BLaER1 (cell line): Measurements from ENCODE around the gene PLEKHH1.
A peak's percentile ranks its signal among the peaks of the same experiment; 100 is the strongest.

Experiments
- H3K27ac ChIP-seq: shearing (Covaris generic); formaldehyde crosslinking; 2 replicates; pipeline ENCODE4 v1.8.1; 2022
- H3K27me3 ChIP-seq: shearing (Covaris generic); formaldehyde crosslinking; 2 replicates; pipeline ENCODE4 v1.8.1; 2022
- H3K36me3 ChIP-seq: shearing (Covaris generic); formaldehyde crosslinking; 2 replicates; pipeline ENCODE4 v1.8.1; 2022
- H3K4me1 ChIP-seq: shearing (Covaris generic); formaldehyde crosslinking; 2 replicates; pipeline ENCODE4 v1.8.1; 2022
- H3K4me2 ChIP-seq: shearing (Covaris generic); formaldehyde crosslinking; 2 replicates; pipeline ENCODE4 v1.8.1; 2022
- H3K4me3 ChIP-seq: shearing (Covaris generic); formaldehyde crosslinking; 2 replicates; pipeline ENCODE4 v1.8.1; 2022
- H3K9ac ChIP-seq: shearing (Covaris generic); formaldehyde crosslinking; 2 replicates; pipeline ENCODE4 v1.8.1; 2022
- H3K9me3 ChIP-seq: shearing (Covaris generic); formaldehyde crosslinking; 2 replicates; pipeline ENCODE4 v1.8.1; 2022
- H4K20me1 ChIP-seq: shearing (Covaris generic); formaldehyde crosslinking; 2 replicates; pipeline ENCODE4 v1.8.1; 2022
- Cebpa-rat ChIP-seq: shearing (Covaris generic); IDR thresholded peaks from 2 replicates; pipeline ENCODE4 v1.8.1; 2022

The PLEKHH1 gene

GRCh38 chr14:67532998-67533753 lies at the start of gene PLEKHH1:
PLEKHH1 (plus strand) TSS chr14:67533290; CDS start chr14:67541868, 8,578 bp downstream.
- peak within 1 kb of the TSS; percentile 67 for H3K9ac ChIP-seq
- H3K4me2 ChIP-seq = peak within 1 kb of the TSS; percentile 97
- H3K27ac ChIP-seq = 0 out of 2 replicates have a peak within 1 kb of the TSS, but pooled peaks have one; percentile 8

GRCh38 chr14:67483579-67484285 lies 49.4 kb upstream of the PLEKHH1 start:
- H3K4me2 ChIP-seq = peak overlapping the region; percentile 57
- peak overlapping the region; percentile 46 for H3K9ac ChIP-seq

More at GRCh38 chr14:67532998-67533753, at the start of gene PLEKHH1:
- Histone ChIP-seq H3K27me3 (peaks cover 30% of the 10 kb centered on the region), H3K9me3 (no peaks in the 10 kb centered on the region), H3K36me3 (no peaks in the 10 kb centered on the region), H4K20me1 (no peaks in the 10 kb centered on the region), H3K4me3 (peak within 1 kb of the TSS; percentile 72), H3K4me1 (no peaks in the 10 kb centered on the region)
- no peak for TF ChIP-seq Cebpa-rat

GRCh38 chr14:67485501-67486095 lies 47.5 kb upstream of the PLEKHH1 start:
- H3K27me3 ChIP-seq = no peaks in the 10 kb centered on the region
- no peaks in the 10 kb centered on the region for H4K20me1 ChIP-seq
- TF ChIP-seq Cebpa-rat = no peak
- no peaks in the 10 kb centered on the region for H3K36me3 ChIP-seq
- peaks cover 5% of the 10 kb centered on the region; the same call in 1 of the 2 replicates for H3K9me3 ChIP-seq
- H3K4me2 ChIP-seq = peak overlapping the region; percentile 63
- H3K4me1 ChIP-seq = peaks cover 78% of the 10 kb centered on the region
- H3K27ac ChIP-seq = peak overlapping the region; percentile 37; the same call in 1 of the 2 replicates
- H3K9ac ChIP-seq = peak overlapping the region; percentile 15; the same call in 1 of the 2 replicates
- H3K4me3 ChIP-seq = no peak overlapping the region

More at GRCh38 chr14:67483579-67484285, 49.4 kb upstream of the PLEKHH1 start:
- Histone ChIP-seq H3K4me1 (peaks cover 69% of the 10 kb centered on the region), H3K27ac (peak overlapping the region; percentile 18; the same call in 1 of the 2 replicates), H3K4me3 (no peak overlapping the region), H3K27me3 (no peaks in the 10 kb centered on the region), H4K20me1 (no peaks in the 10 kb centered on the region), H3K9me3 (peaks cover 5% of the 10 kb centered on the region; the same call in 1 of the 2 replicates), H3K36me3 (no peaks in the 10 kb centered on the region)
- TF ChIP-seq Cebpa-rat = no peak

GRCh38 chr14:67486890-67487289 lies 46.2 kb upstream of the PLEKHH1 start:
- Histone ChIP-seq H3K27me3 (no peaks in the 10 kb centered on the region), H4K20me1 (no peaks in the 10 kb centered on the region), H3K27ac (no peak overlapping the region; the same call in 1 of the 2 replicates), H3K4me1 (peaks cover 75% of the 10 kb centered on the region), H3K9ac (no peak overlapping the region), H3K4me3 (no peak overlapping the region), H3K4me2 (peak overlapping the region; percentile 88), H3K9me3 (peaks cover 8% of the 10 kb centered on the region; the same call in 1 of the 2 replicates), H3K36me3 (no peaks in the 10 kb centered on the region)
- no peak for TF ChIP-seq Cebpa-rat

GRCh38 chr14:67487332-67487731 lies 45.8 kb upstream of the PLEKHH1 start:
- Histone ChIP-seq H3K9ac (no peak overlapping the region), H3K36me3 (no peaks in the 10 kb centered on the region), H4K20me1 (no peaks in the 10 kb centered on the region), H3K9me3 (peaks cover 12% of the 10 kb centered on the region), H3K4me3 (no peak overlapping the region), H3K27ac (no peak overlapping the region; the same call in 1 of the 2 replicates), H3K4me1 (peaks cover 75% of the 10 kb centered on the region), H3K4me2 (peak overlapping the region; percentile 88), H3K27me3 (no peaks in the 10 kb centered on the region)
- TF ChIP-seq Cebpa-rat = no peak

GRCh38 chr14:67487937-67488893 lies 44.9 kb upstream of the PLEKHH1 start, which contains the start of gene TMEM229B:
TMEM229B (minus strand) TSS chr14:67488721; CDS start chr14:67473923, 14,798 bp downstream.
- peak within 1 kb of the TSS; percentile 56 for H3K4me3 ChIP-seq
- no peaks in the 10 kb centered on the region for H3K27me3 ChIP-seq
- TF ChIP-seq Cebpa-rat = no peak
- peak within 1 kb of the TSS; percentile 51; the same call in 1 of the 2 replicates for H3K9ac ChIP-seq
- no peaks in the 10 kb centered on the region for H4K20me1 ChIP-seq
- peak within 1 kb of the TSS; percentile 76 for H3K27ac ChIP-seq
- peak within 1 kb of the TSS; percentile 88 for H3K4me2 ChIP-seq
- peaks cover 72% of the 10 kb centered on the region for H3K4me1 ChIP-seq
- 0 out of 2 replicates have a peak, but pooled peaks cover 1% of the 10 kb centered on the region for H3K36me3 ChIP-seq
- peaks cover 21% of the 10 kb centered on the region for H3K9me3 ChIP-seq

GRCh38 chr14:67490196-67490595 lies 42.9 kb upstream of the PLEKHH1 start:
- no peaks in the 10 kb centered on the region for H3K27me3 ChIP-seq
- no peaks in the 10 kb centered on the region for H4K20me1 ChIP-seq
- H3K4me3 ChIP-seq = no peak overlapping the region
- peaks cover 54% of the 10 kb centered on the region for H3K4me1 ChIP-seq
- peak overlapping the region; percentile 88 for H3K4me2 ChIP-seq
- H3K9ac ChIP-seq = no peak overlapping the region
- no peak for TF ChIP-seq Cebpa-rat
- H3K9me3 ChIP-seq = peaks cover 41% of the 10 kb centered on the region
- H3K27ac ChIP-seq = no peak overlapping the region
- peaks cover 17% of the 10 kb centered on the region; the same call in 1 of the 2 replicates for H3K36me3 ChIP-seq

- H3K27ac ChIP-seq = no peak overlapping the region
- peaks cover 17% of the 10 kb centered on the region; the same call in 1 of the 2 replicates for H3K36me3 ChIP-seq
These were observed 41.8 kb upstream of the PLEKHH1 start for GRCh38 chr14:67491285-67491684.

More at GRCh38 chr14:67491285-67491684, 41.8 kb upstream of the PLEKHH1 start:
- H3K4me1 ChIP-seq = peaks cover 43% of the 10 kb centered on the region
- no peak overlapping the region for H3K4me2 ChIP-seq
- no peak overlapping the region for H3K9ac ChIP-seq
- no peak overlapping the region for H3K4me3 ChIP-seq
- H3K9me3 ChIP-seq = peaks cover 41% of the 10 kb centered on the region
- H3K27me3 ChIP-seq = no peaks in the 10 kb centered on the region
- TF ChIP-seq Cebpa-rat = no peak
- no peaks in the 10 kb centered on the region for H4K20me1 ChIP-seq
